Fibroblast of skin of left biceps (primary cell): Measurements from ENCODE around the gene SATB1.
A peak's percentile ranks its signal among the peaks of the same experiment; 100 is the strongest.
"Not testable (repeated sequence)": the region's sequence is repeated elsewhere in the genome, so short reads cannot be mapped to it uniquely, and the experiment has no call there.

Experiments
- DNase-seq, 2 experiments: peaks; one replicate each; pipeline ENCODE4 v3.0.0-alpha.2; 2013; ENCODE audit warnings: low read depth in 2 of 2

The SATB1 gene

GRCh38 chr3:18424729-18425640 is at the start of gene SATB1:
Gene SATB1 (minus strand): TSS chr3:18425339. CDS start chr3:18420967, 4,372 bp downstream.
- DNase-seq = peak in 1 of 2 experiments; percentile 18

GRCh38 chr3:18474202-18474601 is 49.1 kb upstream of the SATB1 start:
- DNase-seq = no peak

DNA sequence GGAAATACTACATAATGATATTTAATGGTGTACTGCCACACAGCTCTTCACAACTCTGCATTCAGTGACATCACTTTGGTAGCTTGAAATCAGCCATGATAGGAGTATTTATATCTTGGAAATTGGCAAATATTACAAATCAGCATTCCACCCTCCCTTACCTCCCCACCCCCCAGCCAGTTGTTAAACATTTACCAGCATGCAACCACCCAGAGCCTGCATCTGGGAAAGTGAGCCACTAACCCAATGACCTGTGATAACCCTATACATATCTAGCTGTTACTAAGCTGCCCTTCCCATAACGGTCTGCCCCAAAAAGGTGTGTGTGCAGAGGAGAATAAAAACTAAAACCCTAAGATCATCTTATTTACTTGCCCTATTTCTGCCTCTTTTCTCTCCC is 44.6 kb upstream of the SATB1 start:
- DNase-seq = no peak

- no peak for DNase-seq
These were observed 41.0 kb upstream of the SATB1 start for GRCh38 chr3:18466136-18466535.

GRCh38 chr3:18454766-18455165 is 29.6 kb upstream of the SATB1 start:
- no peak for DNase-seq

GRCh38 chr3:18449618-18450017 is 24.5 kb upstream of the SATB1 start:
- not testable (repeated sequence) for DNase-seq

- DNase-seq = no peak
These were observed 22.6 kb upstream of the SATB1 start for GRCh38 chr3:18447720-18448119.

GRCh38 chr3:18446149-18446825 is 21.1 kb upstream of the SATB1 start:
- DNase-seq = no peak

- DNase-seq = no peak
These were observed 20.4 kb upstream of the SATB1 start for GRCh38 chr3:18445401-18446148.

DNA sequence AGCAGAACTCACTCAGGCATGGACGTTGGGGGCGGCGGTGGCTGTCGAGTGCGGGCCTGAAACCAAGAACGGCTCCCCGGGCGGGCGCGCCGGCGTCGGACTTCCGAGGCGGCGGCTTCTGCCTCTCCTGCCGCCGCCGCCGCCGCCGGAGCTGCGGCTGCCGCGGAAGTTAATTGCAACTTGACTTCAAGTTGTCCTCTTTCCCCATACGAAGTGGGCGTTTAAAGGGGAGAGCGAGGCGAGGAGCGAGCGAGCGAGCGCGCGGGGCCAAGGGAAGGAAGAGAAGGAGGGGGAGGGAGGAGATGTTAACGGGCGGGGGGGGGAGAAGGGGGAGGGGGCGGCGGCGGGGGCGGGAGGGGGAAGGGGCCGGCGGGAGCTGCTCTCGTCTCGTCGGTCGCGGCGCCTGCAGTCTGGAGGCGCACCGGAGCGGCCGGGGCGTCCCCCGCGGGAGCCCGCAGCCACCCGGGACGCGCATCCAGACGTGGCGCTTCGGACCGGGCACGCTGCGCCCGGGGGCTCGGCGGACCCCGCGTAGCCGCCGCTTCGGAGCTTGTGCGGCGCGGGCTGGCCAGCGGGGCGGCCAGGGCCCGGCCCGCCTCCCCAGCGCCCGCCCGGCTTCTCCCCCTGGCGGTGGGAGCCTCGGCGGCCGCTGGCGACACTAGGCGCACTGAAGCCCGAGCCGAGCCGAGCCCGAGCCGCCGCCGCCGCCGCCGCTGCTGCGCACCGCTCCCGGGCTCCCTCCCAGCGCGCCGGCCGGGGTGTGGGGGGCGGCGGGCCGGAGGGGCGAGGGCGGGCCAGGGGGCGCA is 19.7 kb upstream of the SATB1 start:
- peak in 1 of 2 experiments; percentile 17 for DNase-seq

DNA sequence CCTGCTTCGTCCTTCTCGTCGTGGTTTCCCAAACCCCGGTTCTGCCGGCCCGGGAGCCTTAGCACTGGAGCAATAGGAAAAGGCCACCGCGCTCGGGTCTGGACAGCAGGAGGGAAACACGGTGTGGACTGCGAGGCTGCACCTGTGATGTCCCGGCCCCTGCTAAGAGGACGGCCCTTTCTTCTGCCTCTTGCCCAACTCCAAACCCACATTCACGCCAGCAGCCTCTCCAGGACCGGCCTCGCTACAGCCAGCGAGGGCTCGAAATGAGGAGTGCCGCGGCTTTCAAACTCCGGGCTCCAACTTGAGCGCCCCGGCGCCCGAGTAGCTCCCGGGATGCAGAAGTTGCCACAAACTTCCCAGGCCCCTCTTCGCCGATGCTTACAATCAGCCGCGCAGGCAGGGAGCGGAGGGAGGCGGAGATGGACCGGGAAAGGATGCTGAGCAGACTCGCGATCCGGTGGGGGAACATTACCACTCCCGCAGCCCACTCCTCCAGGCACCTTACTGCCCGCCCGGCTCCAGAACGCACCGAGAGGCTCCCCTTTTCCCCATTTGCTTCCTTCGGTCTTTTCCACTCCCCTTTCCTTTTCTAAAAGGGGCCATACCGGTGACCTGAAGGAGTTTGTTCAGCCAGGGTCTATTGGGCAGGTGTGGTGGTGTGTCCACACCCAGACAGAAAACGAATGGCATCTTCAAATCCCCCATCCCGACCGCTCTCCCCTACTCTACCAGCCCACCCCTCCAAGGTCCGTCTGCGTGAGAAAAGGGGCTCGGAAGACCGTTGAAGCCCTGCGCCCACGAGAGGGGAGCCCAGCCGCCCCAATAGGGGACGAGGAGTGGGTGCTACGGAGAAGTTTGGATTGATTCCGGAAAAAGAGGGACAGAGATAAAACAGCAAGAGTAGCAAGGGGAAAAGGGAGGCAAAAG is 18.8 kb upstream of the SATB1 start:
- no peak for DNase-seq

DNA sequence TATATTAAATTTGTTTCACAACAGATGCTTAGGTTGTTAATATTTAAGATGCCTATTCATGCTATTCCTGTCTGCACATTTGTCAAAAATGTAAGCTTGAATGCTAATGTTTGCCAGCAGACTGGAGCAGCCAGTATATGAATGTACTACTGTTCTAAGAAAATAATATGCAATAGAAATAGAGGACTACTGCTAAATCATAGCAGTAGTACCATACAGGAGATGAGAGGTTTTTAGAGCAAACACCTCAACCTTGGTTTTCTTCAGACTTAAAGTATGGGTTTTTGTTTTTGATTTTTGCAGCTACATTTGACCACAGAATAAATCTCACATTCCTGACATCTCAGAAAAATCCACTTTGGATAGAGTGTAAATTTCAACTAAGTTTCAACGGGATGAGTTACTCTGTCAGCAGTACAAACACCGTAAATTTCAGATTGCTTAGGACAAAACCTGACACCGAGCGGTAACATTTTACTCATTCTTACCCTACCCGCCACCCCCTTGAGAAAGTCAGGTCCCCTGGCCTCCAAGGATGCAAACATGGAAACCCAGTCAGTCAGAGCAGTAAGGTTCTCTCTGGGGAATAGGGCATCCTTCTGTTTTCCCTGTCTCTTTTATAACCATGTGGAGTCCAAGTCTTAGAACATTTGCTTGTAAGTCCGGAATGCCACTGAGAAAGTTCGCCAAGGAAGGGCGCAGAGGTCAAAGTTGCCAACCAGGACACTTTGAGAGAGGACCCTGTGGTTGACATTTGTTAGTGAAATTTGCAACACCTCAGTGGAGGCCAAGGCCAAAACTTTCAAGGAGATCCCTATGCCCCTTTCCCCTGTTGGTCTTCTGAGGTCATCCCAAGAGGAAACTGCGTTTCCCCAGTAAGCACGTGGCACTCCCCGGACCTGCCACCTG is 17.9 kb upstream of the SATB1 start:
- no peak for DNase-seq

DNA sequence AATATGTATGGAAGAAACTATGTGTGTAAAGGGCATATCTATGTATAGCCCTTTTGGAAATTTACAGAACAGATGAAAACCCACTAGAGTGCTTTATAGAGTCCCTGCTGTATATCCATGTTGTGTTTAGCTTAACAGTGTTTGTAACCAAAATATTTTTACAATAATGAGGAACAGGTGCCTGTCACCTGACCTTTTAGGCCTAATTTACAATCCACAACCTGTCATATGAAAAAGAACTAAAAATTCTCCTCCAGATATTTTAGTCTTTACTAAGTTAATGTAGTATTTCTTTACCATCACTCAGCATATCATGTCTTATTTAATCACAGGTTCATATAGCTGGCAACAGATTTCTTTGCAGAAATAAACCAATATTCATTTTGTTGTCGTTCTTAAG is 16.4 kb upstream of the SATB1 start:
- no peak for DNase-seq

GRCh38 chr3:18440066-18440722 is 15.1 kb upstream of the SATB1 start:
- DNase-seq = no peak

DNA sequence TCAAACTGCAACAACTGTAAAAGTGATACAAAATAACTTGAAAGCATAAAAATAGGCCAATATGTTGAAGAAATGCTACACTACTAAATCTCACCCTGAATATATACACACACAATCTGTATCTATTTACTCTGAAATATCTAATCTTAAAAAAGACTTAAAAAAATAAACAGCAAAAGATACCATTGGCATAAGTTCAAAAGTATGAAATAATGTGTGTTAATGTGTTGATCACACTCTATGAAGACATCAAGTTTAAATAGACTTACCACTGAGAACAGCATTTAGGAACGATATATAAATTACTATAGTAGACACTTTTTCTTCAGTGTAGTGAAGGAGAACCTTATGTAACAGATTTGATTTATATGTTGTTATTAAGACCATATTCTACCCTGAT is 14.1 kb upstream of the SATB1 start:
- DNase-seq = no peak

DNA sequence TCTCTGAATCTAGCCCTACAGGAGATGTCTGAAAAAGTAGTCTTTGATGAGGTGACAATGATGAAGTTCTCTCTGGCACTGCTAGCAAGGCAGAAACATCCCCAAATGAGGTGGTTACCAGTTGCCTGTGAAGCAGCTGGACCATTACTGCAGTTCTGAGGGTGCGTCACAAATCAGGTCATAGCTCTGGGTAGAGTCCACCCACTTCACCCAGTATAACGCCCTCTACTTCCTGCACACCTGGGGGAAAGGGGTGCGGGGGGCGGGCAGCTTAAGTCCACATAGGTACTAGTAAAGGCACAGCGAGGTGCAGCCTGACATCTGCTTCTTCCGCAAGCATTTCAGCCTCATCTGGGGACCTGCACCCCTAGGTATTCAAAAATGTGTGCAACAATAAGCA is 13.4 kb upstream of the SATB1 start:
- no peak for DNase-seq

GRCh38 chr3:18436213-18436612 is 11.1 kb upstream of the SATB1 start:
- DNase-seq = no peak

DNA sequence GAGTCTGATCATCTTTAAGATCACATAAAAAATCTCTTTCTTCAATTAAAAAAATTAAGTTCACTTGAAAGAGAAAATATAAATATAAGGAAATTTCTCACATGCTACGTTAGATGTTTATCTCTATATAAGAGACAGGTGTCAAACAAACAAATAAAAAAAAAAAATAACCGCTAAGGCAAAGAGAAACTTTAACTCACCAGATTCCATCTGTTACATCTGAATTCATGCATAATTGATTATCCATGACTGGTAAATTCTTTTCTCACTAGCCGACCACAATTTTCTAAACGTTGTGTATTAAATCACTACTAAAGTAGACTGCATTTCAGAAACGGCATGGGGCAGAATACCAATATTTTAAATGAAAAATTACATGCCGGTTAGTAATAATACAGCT is 9.6 kb upstream of the SATB1 start:
- no peak for DNase-seq

DNA sequence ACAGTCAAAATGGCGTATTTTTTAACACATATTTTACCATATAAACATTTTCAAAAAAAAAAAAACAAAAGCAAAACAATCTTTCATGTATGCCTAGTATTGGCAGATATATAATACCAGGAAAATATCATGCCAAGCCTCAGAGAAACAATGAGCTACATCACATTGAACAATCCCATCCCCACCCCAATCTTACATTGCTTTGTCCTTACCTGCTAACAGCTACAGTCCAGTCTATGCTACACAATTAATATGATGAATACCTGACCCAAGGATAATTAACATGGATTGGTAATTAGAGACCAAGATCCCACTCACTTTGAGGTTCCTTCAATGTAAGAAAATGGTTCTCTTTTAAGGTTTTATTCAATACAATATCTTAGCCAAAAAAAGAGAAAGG is 7.6 kb upstream of the SATB1 start:
- no peak for DNase-seq
